ENCODE results near the gene PRR12.

The PRR12 gene

DNA sequence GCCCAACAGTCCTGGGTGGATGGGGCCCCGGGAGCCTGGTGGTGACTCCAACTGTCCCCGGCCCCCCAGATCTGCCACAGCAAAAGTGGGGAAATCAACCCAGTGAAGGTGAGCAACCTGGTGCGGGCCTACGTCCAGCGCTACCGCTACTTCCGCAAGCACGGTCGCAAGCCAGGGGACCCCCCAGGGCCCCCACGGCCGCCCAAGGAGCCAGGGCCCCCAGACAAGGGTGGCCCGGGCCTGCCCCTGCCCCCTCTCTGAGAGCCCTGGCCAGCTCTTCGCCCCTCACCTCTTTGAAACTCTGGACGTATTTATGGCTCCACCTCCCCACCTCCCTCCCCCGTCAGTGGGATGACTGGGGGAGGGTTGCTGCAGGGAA is 67.1 kb downstream of the PRR12 start:
- ChIA-PET CTCF (interaction anchor here (1.2 kb wide), 1 partner anchor 14 kb away, joined by 3 read pairs; no protein-coding TSS in a partner anchor), POLR2A (interaction anchor here (0.5 to 1.9 kb wide), 6 partner anchors 10 to 109 kb away, joined by 3 to 15 read pairs (median 4); partner anchors contain the start of genes AP2A1 and PRRG2)
- H3K9me3 ChIP-seq (ENCODE audit: control insufficient read depth, insufficient read depth, low read depth, low read length): no peaks in the 10 kb centered on the region
- peaks cover 45 to 99% of the 10 kb centered on the region in 2 experiments for H3K36me3 ChIP-seq (ENCODE audit: control insufficient read depth in 2 of 2, insufficient read depth in 1 of 2, low read length in 2 of 2)
- no peak overlapping the region for H3K27ac ChIP-seq (ENCODE audit: extremely low read depth, low read depth, low read length)
- no peaks in the 10 kb centered on the region for H3K4me1 ChIP-seq (ENCODE audit: control insufficient read depth, insufficient read depth, low read length)
- H3K4me3 ChIP-seq (ENCODE audit: low read depth, low read length): no peak overlapping the region
- no peak for TF ChIP-seq TRIM28 (IDR thresholded peaks at IDR 0.05; ENCODE audit: borderline replicate concordance, low read length)
- no peak for TF ChIP-seq ZNF335 (tag by site-specific recombination; conservative IDR thresholded peaks at IDR 0.05)
- no peak for TF ChIP-seq SCRT1 (tag by site-specific recombination; IDR thresholded peaks at IDR 0.05; ENCODE audit: borderline replicate concordance)
- TF ChIP-seq, protein P1, sequence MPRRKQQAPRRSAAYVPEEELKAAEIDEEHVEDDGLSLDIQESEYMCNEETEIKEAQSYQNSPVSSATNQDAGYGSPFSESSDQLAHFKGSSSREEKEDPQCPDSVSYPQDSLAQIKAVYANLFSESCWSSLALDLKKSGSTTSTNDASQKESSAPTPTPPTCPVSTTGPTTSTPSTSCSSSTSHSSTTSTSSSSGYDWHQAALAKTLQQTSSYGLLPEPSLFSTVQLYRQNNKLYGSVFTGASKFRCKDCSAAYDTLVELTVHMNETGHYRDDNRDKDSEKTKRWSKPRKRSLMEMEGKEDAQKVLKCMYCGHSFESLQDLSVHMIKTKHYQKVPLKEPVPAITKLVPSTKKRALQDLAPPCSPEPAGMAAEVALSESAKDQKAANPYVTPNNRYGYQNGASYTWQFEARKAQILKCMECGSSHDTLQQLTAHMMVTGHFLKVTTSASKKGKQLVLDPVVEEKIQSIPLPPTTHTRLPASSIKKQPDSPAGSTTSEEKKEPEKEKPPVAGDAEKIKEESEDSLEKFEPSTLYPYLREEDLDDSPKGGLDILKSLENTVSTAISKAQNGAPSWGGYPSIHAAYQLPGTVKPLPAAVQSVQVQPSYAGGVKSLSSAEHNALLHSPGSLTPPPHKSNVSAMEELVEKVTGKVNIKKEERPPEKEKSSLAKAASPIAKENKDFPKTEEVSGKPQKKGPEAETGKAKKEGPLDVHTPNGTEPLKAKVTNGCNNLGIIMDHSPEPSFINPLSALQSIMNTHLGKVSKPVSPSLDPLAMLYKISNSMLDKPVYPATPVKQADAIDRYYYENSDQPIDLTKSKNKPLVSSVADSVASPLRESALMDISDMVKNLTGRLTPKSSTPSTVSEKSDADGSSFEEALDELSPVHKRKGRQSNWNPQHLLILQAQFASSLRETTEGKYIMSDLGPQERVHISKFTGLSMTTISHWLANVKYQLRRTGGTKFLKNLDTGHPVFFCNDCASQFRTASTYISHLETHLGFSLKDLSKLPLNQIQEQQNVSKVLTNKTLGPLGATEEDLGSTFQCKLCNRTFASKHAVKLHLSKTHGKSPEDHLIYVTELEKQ (tag by site-specific recombination; IDR thresholded peaks at IDR 0.05; ENCODE audit: borderline replicate concordance): no peak
- TF ChIP-seq ZNF658 (tag by site-specific recombination; IDR thresholded peaks at IDR 0.05): no peak
- no peak for TF ChIP-seq KLF8 (tag by site-specific recombination; IDR thresholded peaks at IDR 0.05)
- no peak for TF ChIP-seq GFI1B (tag by site-specific recombination; IDR thresholded peaks at IDR 0.05)
- TF ChIP-seq GLI4 (tag by site-specific recombination; IDR thresholded peaks at IDR 0.05): no peak
- no peak for TF ChIP-seq ZNF830 (tag by site-specific recombination; IDR thresholded peaks at IDR 0.05; ENCODE audit: low read depth)
- TF ChIP-seq, protein P2, sequence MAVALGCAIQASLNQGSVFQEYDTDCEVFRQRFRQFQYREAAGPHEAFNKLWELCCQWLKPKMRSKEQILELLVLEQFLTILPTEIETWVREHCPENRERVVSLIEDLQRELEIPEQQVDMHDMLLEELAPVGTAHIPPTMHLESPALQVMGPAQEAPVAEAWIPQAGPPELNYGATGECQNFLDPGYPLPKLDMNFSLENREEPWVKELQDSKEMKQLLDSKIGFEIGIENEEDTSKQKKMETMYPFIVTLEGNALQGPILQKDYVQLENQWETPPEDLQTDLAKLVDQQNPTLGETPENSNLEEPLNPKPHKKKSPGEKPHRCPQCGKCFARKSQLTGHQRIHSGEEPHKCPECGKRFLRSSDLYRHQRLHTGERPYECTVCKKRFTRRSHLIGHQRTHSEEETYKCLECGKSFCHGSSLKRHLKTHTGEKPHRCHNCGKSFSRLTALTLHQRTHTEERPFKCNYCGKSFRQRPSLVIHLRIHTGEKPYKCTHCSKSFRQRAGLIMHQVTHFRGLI (tag by site-specific recombination; IDR thresholded peaks at IDR 0.05): no peak
- TF ChIP-seq, protein P3, sequence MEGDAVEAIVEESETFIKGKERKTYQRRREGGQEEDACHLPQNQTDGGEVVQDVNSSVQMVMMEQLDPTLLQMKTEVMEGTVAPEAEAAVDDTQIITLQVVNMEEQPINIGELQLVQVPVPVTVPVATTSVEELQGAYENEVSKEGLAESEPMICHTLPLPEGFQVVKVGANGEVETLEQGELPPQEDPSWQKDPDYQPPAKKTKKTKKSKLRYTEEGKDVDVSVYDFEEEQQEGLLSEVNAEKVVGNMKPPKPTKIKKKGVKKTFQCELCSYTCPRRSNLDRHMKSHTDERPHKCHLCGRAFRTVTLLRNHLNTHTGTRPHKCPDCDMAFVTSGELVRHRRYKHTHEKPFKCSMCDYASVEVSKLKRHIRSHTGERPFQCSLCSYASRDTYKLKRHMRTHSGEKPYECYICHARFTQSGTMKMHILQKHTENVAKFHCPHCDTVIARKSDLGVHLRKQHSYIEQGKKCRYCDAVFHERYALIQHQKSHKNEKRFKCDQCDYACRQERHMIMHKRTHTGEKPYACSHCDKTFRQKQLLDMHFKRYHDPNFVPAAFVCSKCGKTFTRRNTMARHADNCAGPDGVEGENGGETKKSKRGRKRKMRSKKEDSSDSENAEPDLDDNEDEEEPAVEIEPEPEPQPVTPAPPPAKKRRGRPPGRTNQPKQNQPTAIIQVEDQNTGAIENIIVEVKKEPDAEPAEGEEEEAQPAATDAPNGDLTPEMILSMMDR (tag by site-specific recombination; IDR thresholded peaks at IDR 0.05): no peak
- no peak for TF ChIP-seq ZNF140 (tag by site-specific recombination; IDR thresholded peaks at IDR 0.05)
- no peak for TF ChIP-seq ZNF416 (tag by site-specific recombination; IDR thresholded peaks at IDR 0.05)
- TF ChIP-seq MZF1 (tag by site-specific recombination; IDR thresholded peaks at IDR 0.05; ENCODE audit: borderline replicate concordance): no peak
- TF ChIP-seq ZNF24 (tag by site-specific recombination; IDR thresholded peaks at IDR 0.05): no peak

DNA sequence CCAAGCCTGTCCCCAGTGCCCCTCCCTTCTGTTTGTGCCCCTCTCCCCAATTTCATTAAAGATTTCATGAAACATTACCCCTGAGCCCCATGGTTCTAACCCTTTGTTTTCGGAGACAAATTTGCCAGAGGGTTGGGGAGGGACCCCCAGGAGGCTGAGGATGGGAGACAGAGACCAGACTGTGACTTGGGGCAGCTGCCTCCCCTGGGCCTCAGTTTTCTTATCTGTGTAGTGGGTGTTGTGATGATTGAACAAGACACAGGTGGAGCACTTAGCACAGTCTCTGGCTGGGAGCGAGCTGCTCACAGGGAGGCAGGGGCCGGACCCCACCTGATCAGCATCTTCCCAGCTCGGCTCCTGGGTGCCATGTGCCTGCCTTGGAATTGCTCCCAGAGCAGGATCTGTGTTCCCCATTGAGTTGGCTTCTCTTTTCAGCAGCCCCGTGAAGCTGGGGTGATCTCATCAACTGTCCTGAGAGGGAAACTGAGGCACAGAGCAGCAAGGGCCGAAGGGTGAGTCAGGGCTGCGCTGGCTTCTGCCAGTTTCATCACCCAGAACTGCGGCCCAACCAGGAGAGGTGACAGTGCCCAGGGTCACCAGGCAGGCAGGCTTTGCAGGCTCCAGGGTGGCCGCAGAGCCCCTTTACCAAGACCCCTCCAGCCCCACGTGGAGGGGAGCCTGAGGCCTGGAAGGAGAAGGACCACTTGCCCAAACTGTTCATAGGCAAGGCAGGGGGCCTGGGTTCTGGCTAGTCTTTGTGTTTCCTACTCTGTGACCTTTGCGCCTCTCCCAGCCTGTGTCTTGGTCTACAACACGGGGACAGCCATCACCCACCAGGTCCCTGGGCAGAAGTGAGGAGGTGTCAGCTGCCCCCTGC is 67.8 kb downstream of the PRR12 start:
- TF ChIP-seq, protein P4, sequence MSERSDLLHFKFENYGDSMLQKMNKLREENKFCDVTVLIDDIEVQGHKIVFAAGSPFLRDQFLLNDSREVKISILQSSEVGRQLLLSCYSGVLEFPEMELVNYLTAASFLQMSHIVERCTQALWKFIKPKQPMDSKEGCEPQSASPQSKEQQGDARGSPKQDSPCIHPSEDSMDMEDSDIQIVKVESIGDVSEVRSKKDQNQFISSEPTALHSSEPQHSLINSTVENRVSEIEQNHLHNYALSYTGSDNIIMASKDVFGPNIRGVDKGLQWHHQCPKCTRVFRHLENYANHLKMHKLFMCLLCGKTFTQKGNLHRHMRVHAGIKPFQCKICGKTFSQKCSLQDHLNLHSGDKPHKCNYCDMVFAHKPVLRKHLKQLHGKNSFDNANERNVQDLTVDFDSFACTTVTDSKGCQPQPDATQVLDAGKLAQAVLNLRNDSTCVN (tag by site-specific recombination; optimal IDR thresholded peaks at IDR 0.05): no peak
- TF ChIP-seq GLIS2 (tag by site-specific recombination; IDR thresholded peaks at IDR 0.05) (no peak), ZNF473 (tag by site-specific recombination; IDR thresholded peaks at IDR 0.05) (no peak)
- POLR2A ChIA-PET: interaction anchor here (0.5 to 4.0 kb wide), 8 partner anchors 11 to 108 kb away, joined by 3 to 26 read pairs (median 7); partner anchors contain the start of genes AP2A1, RRAS and SCAF1
- no peaks in the 10 kb centered on the region for H3K9me3 ChIP-seq (ENCODE audit: control insufficient read depth, insufficient read depth, low read depth, low read length)
- CTCF ChIA-PET: no interaction called here
- no peak overlapping the region for H3K4me3 ChIP-seq (ENCODE audit: low read depth, low read length)
- H3K27ac ChIP-seq (ENCODE audit: extremely low read depth, low read depth, low read length): no peak overlapping the region
- H3K36me3 ChIP-seq (ENCODE audit: control insufficient read depth in 2 of 2, insufficient read depth in 1 of 2, low read length in 2 of 2): peaks cover 39 to 94% of the 10 kb centered on the region in 2 experiments
- H3K4me1 ChIP-seq (ENCODE audit: control insufficient read depth, insufficient read depth, low read length): no peaks in the 10 kb centered on the region

Data from HEK293 (cell line).